Measurements from ENCODE around the gene SIRPB1.

GRCh38 chr20:1644101-1644962 is 24.5 kb upstream of the SIRPB1 start:
- TF ChIP-seq RFX5 (IDR thresholded peaks at IDR 0.05; ENCODE audit: low read depth, low read length) = no peak
- TF ChIP-seq POLR2AphosphoS5 (IDR thresholded peaks at IDR 0.05; ENCODE audit: low read length) = no peak
- no peak for TF ChIP-seq CTCF (IDR thresholded peaks at IDR 0.05 in 2 of 3, conservative IDR thresholded peaks at IDR 0.05 in 1 of 3; ENCODE audit: control insufficient read depth in 2 of 3, extremely low read depth in 1 of 3, insufficient read depth in 1 of 3, low read depth in 3 of 3, low read length in 3 of 3)
- no peak for TF ChIP-seq POLR2A (IDR thresholded peaks at IDR 0.05; ENCODE audit: low read depth, low read length)
